HepG2 (cell line): Measurements from ENCODE around the gene ADGRE2.
"Not testable (repeated sequence)": the region's sequence is repeated elsewhere in the genome, so short reads cannot be mapped to it uniquely, and the experiment has no call there.

Experiments
- ATF5 ChIP-seq: sonication (generic); formaldehyde crosslinking; IDR thresholded peaks from 2 replicates; pipeline ENCODE4 v1.4.0; 2020; ENCODE audit warnings: mild to moderate bottlenecking, low read depth, missing genetic modification reagents
- ELF1 ChIP-seq: sonication (generic); formaldehyde crosslinking; IDR thresholded peaks from 2 replicates; pipeline ENCODE4 v1.4.0; 2020; ENCODE audit warnings: missing genetic modification reagents
- POLR2A ChIP-seq, 2 experiments: IDR thresholded peaks; 2 replicates each; pipeline ENCODE4 v1.6.1; 2011; ENCODE audit warnings: low read depth in 2 of 2, low read length in 2 of 2, mild to moderate bottlenecking in 1 of 2, moderate library complexity in 1 of 2; ENCODE audit not compliant: insufficient read depth in 1 of 2
- RERE ChIP-seq: IDR thresholded peaks from 2 replicates; pipeline ENCODE4 v1.6.1; 2016; ENCODE audit warnings: low read depth, missing genetic modification reagents, missing compliant biosample characterization
- REST ChIP-seq, 2 experiments: IDR thresholded peaks; 2 replicates each; pipeline ENCODE4 v1.6.1; 2011 to 2012; ENCODE audit warnings: low read length in 2 of 2, borderline replicate concordance in 1 of 2, low read depth in 1 of 2, mild to moderate bottlenecking in 1 of 2, moderate library complexity in 1 of 2
- SYNCRIP ChIP-seq: fragments of 200-400 bp; formaldehyde crosslinking; IDR thresholded peaks from 2 replicates; pipeline ENCODE4 v1.6.1; 2018; ENCODE audit warnings: mild to moderate bottlenecking, low read depth, low read length; ENCODE audit not compliant: insufficient read depth
- TARDBP ChIP-seq: sonication (generic); formaldehyde crosslinking; IDR thresholded peaks from 2 replicates; pipeline ENCODE4 v1.8.0; 2022; ENCODE audit warnings: mild to moderate bottlenecking, missing genetic modification reagents
- ZC3H4 ChIP-seq: sonication (generic); formaldehyde crosslinking; IDR thresholded peaks from 2 replicates; pipeline ENCODE4 v1.4.0; 2020; ENCODE audit warnings: missing genetic modification reagents, borderline replicate concordance
- ZSCAN29 ChIP-seq: sonication (generic); formaldehyde crosslinking; conservative IDR thresholded peaks from 2 replicates; pipeline ENCODE4 v1.4.0; 2020; ENCODE audit warnings: mild to moderate bottlenecking, missing genetic modification reagents
- TF ChIP-seq, protein P1 (sequence below): sonication (generic); formaldehyde crosslinking; IDR thresholded peaks from 2 replicates; pipeline ENCODE4 v1.4.0; 2020; ENCODE audit warnings: missing genetic modification reagents

GRCh38 chr19:14778110-14778845 is at the start of gene ADGRE2:
- not testable (repeated sequence) for TF ChIP-seq ZSCAN29 (CRISPR knock-in tag); ELF1 (CRISPR knock-in tag); TARDBP (CRISPR knock-in tag); RERE; REST (IDR thresholded peaks at IDR 0.05; ENCODE audit: borderline replicate concordance in 1 of 2, low read depth in 1 of 2, low read length in 2 of 2); SYNCRIP; ATF5; POLR2A (IDR thresholded peaks at IDR 0.05; ENCODE audit: insufficient read depth in 1 of 2, low read depth in 2 of 2, low read length in 2 of 2); ZC3H4 (CRISPR knock-in tag)
- TF ChIP-seq, protein P1, sequence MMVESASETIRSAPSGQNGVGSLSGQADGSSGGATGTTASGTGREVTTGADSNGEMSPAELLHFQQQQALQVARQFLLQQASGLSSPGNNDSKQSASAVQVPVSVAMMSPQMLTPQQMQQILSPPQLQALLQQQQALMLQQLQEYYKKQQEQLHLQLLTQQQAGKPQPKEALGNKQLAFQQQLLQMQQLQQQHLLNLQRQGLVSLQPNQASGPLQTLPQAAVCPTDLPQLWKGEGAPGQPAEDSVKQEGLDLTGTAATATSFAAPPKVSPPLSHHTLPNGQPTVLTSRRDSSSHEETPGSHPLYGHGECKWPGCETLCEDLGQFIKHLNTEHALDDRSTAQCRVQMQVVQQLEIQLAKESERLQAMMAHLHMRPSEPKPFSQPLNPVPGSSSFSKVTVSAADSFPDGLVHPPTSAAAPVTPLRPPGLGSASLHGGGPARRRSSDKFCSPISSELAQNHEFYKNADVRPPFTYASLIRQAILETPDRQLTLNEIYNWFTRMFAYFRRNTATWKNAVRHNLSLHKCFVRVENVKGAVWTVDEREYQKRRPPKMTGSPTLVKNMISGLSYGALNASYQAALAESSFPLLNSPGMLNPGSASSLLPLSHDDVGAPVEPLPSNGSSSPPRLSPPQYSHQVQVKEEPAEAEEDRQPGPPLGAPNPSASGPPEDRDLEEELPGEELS (CRISPR knock-in tag): not testable (repeated sequence)
